Neural progenitor cell (in vitro differentiated cells): Measurements from ENCODE around the gene DSPP.

ENCODE experiments used
- EZH2 ChIP-seq: fragments of 200-600 bp; sonication (generic); IDR thresholded peaks from 2 replicates; pipeline ENCODE4 v1.6.1; 2017; ENCODE audit warnings: antibody characterized with exemption, mild to moderate bottlenecking, moderate library complexity
- EZH2phosphoT487 ChIP-seq: fragments of 200-600 bp; sonication (generic); IDR thresholded peaks from 2 replicates; pipeline ENCODE4 v1.6.1; 2017; ENCODE audit warnings: antibody characterized with exemption
- TF ChIP-seq, protein P1 (sequence below): fragments of 200-600 bp; sonication (generic); IDR thresholded peaks from 2 replicates; pipeline ENCODE4 v1.5.1; 2017; ENCODE audit warnings: antibody characterized with exemption, mild to moderate bottlenecking

DNA sequence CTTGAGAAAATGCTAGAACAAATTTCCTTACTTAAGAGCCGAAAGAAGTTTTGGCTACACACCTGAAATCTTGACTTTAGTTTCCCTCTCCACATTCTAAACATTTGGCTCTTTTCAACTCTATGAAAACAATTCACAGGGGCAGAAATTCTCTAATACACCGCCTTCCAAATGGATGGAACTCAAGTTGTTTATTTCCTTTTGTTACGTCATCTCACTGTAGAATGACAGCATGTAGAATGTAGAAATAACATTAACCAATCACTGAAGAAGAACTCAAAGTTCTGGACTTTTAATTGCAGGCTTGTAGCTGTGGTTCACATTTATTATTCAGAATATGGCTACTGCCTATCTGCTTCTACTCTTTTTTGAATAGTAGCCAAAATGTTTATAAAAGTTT lies 43.6 kb downstream of the DSPP start:
- TF ChIP-seq, protein P1, sequence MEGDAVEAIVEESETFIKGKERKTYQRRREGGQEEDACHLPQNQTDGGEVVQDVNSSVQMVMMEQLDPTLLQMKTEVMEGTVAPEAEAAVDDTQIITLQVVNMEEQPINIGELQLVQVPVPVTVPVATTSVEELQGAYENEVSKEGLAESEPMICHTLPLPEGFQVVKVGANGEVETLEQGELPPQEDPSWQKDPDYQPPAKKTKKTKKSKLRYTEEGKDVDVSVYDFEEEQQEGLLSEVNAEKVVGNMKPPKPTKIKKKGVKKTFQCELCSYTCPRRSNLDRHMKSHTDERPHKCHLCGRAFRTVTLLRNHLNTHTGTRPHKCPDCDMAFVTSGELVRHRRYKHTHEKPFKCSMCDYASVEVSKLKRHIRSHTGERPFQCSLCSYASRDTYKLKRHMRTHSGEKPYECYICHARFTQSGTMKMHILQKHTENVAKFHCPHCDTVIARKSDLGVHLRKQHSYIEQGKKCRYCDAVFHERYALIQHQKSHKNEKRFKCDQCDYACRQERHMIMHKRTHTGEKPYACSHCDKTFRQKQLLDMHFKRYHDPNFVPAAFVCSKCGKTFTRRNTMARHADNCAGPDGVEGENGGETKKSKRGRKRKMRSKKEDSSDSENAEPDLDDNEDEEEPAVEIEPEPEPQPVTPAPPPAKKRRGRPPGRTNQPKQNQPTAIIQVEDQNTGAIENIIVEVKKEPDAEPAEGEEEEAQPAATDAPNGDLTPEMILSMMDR: no peak
- TF ChIP-seq EZH2 (no peak), EZH2phosphoT487 (no peak)
